ENCODE measurements around the gene ZBTB7C. TPM values are rescaled to one million over a fixed set of nuclear protein-coding genes. Genes with fewer than 3 reads are reported as not detected.

ZBTB7C gene
- total and polyA plus RNA-seq, 9 of the 15 experiments (the other 6 are each of a cell fraction or from before 2014, with no cell fraction given) = not detected

GRCh38 chr18:48183613-48184012 lies 225.6 kb downstream of the ZBTB7C start:
- intact Hi-C loops (cut with micrococcal nuclease) (no loop called here), in situ Hi-C loops (cut with MboI) (no loop called here)
- FAIRE-seq = no peak
- ChIA-PET CTCF (ENCODE audit: low intra/inter-chr PET ratio) (no interaction called here), POLR2A (no interaction called here)
- DNase-seq (ENCODE audit: extremely low read depth in 1 of 4, low spot score in 3 of 4) = no peak
- Histone ChIP-seq H3K79me2 (ENCODE audit: control insufficient read depth, insufficient read depth, low read length) (no peaks in the 10 kb centered on the region), H2AFZ (ENCODE audit: low read depth, low read length) (no peak overlapping the region), H3K27me3 (ENCODE audit: control insufficient read depth in 2 of 2, insufficient read depth in 2 of 2, low read length in 2 of 2) (peaks cover 0 to 20% of the 10 kb centered on the region in 2 experiments; a peak in 2 of 5 replicates), H3K36me3 (ENCODE audit: control insufficient read depth, insufficient read depth, low read length) (no peaks in the 10 kb centered on the region), H3K4me2 (ENCODE audit: insufficient read depth, low read length) (no peak overlapping the region), H3K4me3 (no peak overlapping the region), H3K9ac (ENCODE audit: insufficient read depth in 1 of 2, low read depth in 2 of 2, low read length in 2 of 2) (no peak overlapping the region), H3K9me3 (replicated peaks; ENCODE audit: control insufficient read depth, insufficient read depth, low read depth, low read length) (no peaks in the 10 kb centered on the region), H3K4me1 (replicated peaks in 1 of 2; ENCODE audit: control insufficient read depth in 2 of 2, insufficient read depth in 2 of 2, low read length in 2 of 2) (no peaks in the 10 kb centered on the region), H3K27ac (ENCODE audit: extremely low read depth, low read depth, low read length) (no peak overlapping the region), H3K9me1 (ENCODE audit: control insufficient read depth, insufficient read depth, low read length) (no peaks in the 10 kb centered on the region), H4K20me1 (replicated peaks; ENCODE audit: control insufficient read depth, insufficient read depth, low read length) (no peaks in the 10 kb centered on the region)
- WGBS (ENCODE audit: insufficient coverage, low coverage, missing lambda C conversion rate) = 0% methylated on average over 2 of the region's 2 CpGs
- TF ChIP-seq ZNF174 (CRISPR knock-in tag; IDR thresholded peaks at IDR 0.05) (no peak), ZNF217 (CRISPR knock-in tag; IDR thresholded peaks at IDR 0.05) (no peak), ZNF347 (CRISPR knock-in tag; IDR thresholded peaks at IDR 0.05; ENCODE audit: low read depth) (no peak), ATF2 (CRISPR knock-in tag; IDR thresholded peaks at IDR 0.05) (no peak), HCFC1 (IDR thresholded peaks at IDR 0.05; ENCODE audit: low read depth, low read length) (no peak), FOXO4 (CRISPR knock-in tag; IDR thresholded peaks at IDR 0.05) (no peak), RFX5 (IDR thresholded peaks at IDR 0.05; ENCODE audit: low read depth, low read length) (no peak), PCBP2 (IDR thresholded peaks at IDR 0.05; ENCODE audit: low read depth, low read length, poor library complexity, severe bottlenecking) (no peak), RBM34 (IDR thresholded peaks at IDR 0.05; ENCODE audit: borderline replicate concordance, insufficient read depth, low read length) (no peak), NEUROD1 (IDR thresholded peaks at IDR 0.05; ENCODE audit: borderline replicate concordance, low read depth, low read length, partially characterized antibody) (no peak), TGIF2 (CRISPR knock-in tag; IDR thresholded peaks at IDR 0.05) (no peak), PHF21A (IDR thresholded peaks at IDR 0.05; ENCODE audit: borderline replicate concordance, low read depth) (no peak), TCF3 (CRISPR knock-in tag; IDR thresholded peaks at IDR 0.05) (no peak), SIRT6 (IDR thresholded peaks at IDR 0.05; ENCODE audit: low read depth, low read length) (no peak), FIP1L1 (IDR thresholded peaks at IDR 0.05; ENCODE audit: low read depth, low read length, poor library complexity, severe bottlenecking) (no peak)
- TF ChIP-seq, protein P1, sequence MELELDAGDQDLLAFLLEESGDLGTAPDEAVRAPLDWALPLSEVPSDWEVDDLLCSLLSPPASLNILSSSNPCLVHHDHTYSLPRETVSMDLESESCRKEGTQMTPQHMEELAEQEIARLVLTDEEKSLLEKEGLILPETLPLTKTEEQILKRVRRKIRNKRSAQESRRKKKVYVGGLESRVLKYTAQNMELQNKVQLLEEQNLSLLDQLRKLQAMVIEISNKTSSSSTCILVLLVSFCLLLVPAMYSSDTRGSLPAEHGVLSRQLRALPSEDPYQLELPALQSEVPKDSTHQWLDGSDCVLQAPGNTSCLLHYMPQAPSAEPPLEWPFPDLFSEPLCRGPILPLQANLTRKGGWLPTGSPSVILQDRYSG (tag; conservative IDR thresholded peaks at IDR 0.05; ENCODE audit: low read depth) = no peak
- TF ChIP-seq, protein P2, sequence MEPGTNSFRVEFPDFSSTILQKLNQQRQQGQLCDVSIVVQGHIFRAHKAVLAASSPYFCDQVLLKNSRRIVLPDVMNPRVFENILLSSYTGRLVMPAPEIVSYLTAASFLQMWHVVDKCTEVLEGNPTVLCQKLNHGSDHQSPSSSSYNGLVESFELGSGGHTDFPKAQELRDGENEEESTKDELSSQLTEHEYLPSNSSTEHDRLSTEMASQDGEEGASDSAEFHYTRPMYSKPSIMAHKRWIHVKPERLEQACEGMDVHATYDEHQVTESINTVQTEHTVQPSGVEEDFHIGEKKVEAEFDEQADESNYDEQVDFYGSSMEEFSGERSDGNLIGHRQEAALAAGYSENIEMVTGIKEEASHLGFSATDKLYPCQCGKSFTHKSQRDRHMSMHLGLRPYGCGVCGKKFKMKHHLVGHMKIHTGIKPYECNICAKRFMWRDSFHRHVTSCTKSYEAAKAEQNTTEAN (CRISPR knock-in tag; IDR thresholded peaks at IDR 0.05) = no peak
- no peak for ATAC-seq
- BruUV-seq (replicated peaks) = no TSS peak

Measured in K562 (cell line).